ENCODE results near the gene COL12A1. TPM values are rescaled to one million over a fixed set of nuclear protein-coding genes. Genes with fewer than 3 reads are reported as not detected.

COL12A1 gene
- polyA plus RNA-seq, 1 donor (not counting 4 experiments of a cell fraction or from before 2014, with no cell fraction given), result 96.9 TPM

DNA sequence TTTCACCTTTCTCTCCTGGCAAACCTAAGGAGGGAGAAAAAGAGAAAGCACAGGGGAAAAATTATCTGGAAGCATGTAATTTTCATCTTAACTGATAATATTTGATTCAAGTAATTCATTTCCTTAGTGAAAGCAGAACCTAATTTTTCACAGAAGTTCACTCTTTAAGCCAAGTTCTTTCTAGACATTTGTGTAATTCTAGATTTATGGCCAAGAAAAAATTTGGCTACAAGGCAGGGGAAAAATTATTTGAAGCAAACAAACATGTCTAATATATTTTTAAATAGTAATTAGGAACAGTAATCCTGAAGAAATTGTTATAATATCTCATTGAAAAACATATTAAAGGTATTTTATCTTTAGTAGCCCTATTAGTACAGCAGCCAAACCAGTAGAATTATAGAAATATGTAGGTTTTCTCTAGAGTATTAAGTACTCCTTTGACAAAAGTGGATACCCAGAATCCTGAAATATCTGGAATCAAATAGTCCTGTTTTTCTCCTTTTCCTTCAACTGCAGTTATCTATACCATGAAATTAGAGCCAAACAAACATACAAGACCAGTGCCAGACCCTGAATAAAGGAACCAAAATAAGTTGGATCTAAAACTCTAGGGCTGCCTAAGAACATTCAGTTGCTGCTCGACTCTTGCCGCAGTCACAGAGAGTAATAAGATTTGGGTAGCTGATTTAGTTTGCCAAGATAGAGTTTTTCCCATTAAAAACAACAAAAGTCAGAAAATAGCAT is 116.5 kb downstream of the COL12A1 start:
- no peaks in the 10 kb centered on the region for H4K20me1 ChIP-seq (ENCODE audit: control insufficient read depth, extremely low read depth, insufficient read depth, low read length)
- H3K9me3 ChIP-seq (ENCODE audit: control insufficient read depth, low read depth, low read length), result no peaks in the 10 kb centered on the region
- no peak overlapping the region for H3K4me2 ChIP-seq (ENCODE audit: control insufficient read depth, extremely low read depth, insufficient read depth, low read depth, low read length)
- DNase-seq (ENCODE audit: low read depth, low spot score) (no peak), FAIRE-seq (no peak)
- no peaks in the 10 kb centered on the region for H3K9me1 ChIP-seq (ENCODE audit: control insufficient read depth, extremely low read depth, insufficient read depth, low read length)
- H3K36me3 ChIP-seq (ENCODE audit: control insufficient read depth in 2 of 2, extremely low read depth in 1 of 2, insufficient read depth in 2 of 2, low read length in 2 of 2), result peaks cover 9 to 12% of the 10 kb centered on the region in 2 experiments
- H3K4me3 ChIP-seq (ENCODE audit: control insufficient read depth in 2 of 3, extremely low read depth in 1 of 3, insufficient read depth in 2 of 3, low read depth in 1 of 3, low read length in 3 of 3), result no peak overlapping the region
- no peak overlapping the region for H3K9ac ChIP-seq (ENCODE audit: control insufficient read depth, extremely low read depth, insufficient read depth, low read length)
- no peak for TF ChIP-seq EZH2 (IDR thresholded peaks at IDR 0.05; ENCODE audit: low read length)
- no peak for TF ChIP-seq CTCF (optimal IDR thresholded peaks at IDR 0.05 in 1 of 3, IDR thresholded peaks at IDR 0.05 in 1 of 3, conservative IDR thresholded peaks at IDR 0.05 in 1 of 3; ENCODE audit: extremely low read depth in 1 of 3, insufficient read depth in 2 of 3, low read length in 3 of 3)
- H3K4me1 ChIP-seq (ENCODE audit: control insufficient read depth, extremely low read depth, insufficient read depth, low read length), result peaks cover 7% of the 10 kb centered on the region
- no peaks in the 10 kb centered on the region for H3K27me3 ChIP-seq (ENCODE audit: control insufficient read depth, extremely low read depth, insufficient read depth, low read length)
- H2AFZ ChIP-seq (ENCODE audit: control insufficient read depth, low read length), result no peak overlapping the region
- dilution Hi-C loops (cut with MboI; ENCODE audit: extremely low pct_ligation_motif_present, low sequenced_read_pairs), result no loop called here
- no peaks in the 10 kb centered on the region for H3K79me2 ChIP-seq (ENCODE audit: control insufficient read depth, insufficient read depth, low read length)
- no peak overlapping the region for H3K27ac ChIP-seq (ENCODE audit: control insufficient read depth, insufficient read depth, low read length)

DNA sequence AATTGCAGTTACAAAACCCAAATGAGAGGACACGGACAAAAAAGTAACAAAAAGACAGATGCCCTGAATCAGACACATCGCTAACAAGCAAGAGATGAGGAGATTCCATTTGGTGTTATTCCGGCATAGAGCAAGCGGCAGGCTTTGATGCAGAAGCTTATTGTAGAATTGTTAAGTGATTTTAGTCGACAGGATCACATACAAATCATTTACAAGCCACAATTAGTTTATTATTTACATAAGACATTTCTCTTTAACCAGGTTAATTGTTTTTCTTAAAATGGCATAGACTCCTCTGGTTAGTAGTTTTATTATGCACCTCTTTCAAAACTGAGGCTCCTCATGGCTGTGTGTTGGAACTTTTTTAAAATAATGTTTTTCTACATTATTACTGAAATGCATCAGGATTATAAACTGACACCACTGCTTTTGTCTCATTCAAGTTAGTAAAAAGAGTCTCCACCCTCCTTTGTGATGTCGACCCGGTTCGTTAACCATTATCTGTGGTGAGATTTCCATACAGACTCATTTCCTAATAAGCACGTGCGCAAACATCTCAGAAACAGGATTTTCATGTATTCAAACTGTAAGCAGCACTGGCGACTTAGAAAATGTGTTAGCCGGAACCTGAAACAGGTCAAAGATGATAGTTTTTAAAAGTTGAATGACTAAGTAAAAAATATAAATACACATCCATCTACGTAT is 119.8 kb downstream of the COL12A1 start:
- no peak for TF ChIP-seq CTCF (optimal IDR thresholded peaks at IDR 0.05 in 1 of 3, IDR thresholded peaks at IDR 0.05 in 1 of 3, conservative IDR thresholded peaks at IDR 0.05 in 1 of 3; ENCODE audit: extremely low read depth in 1 of 3, insufficient read depth in 2 of 3, low read length in 3 of 3)
- TF ChIP-seq EZH2 (IDR thresholded peaks at IDR 0.05; ENCODE audit: low read length), result no peak
- H3K27me3 ChIP-seq (ENCODE audit: control insufficient read depth, extremely low read depth, insufficient read depth, low read length), result no peaks in the 10 kb centered on the region
- H3K79me2 ChIP-seq (ENCODE audit: control insufficient read depth, insufficient read depth, low read length), result no peaks in the 10 kb centered on the region
- no peak overlapping the region for H3K9ac ChIP-seq (ENCODE audit: control insufficient read depth, extremely low read depth, insufficient read depth, low read length)
- H3K4me3 ChIP-seq (ENCODE audit: control insufficient read depth in 2 of 3, extremely low read depth in 1 of 3, insufficient read depth in 2 of 3, low read depth in 1 of 3, low read length in 3 of 3), result no peak overlapping the region
- dilution Hi-C loops (cut with MboI; ENCODE audit: extremely low pct_ligation_motif_present, low sequenced_read_pairs), result no loop called here
- H3K9me1 ChIP-seq (ENCODE audit: control insufficient read depth, extremely low read depth, insufficient read depth, low read length), result no peaks in the 10 kb centered on the region
- H4K20me1 ChIP-seq (ENCODE audit: control insufficient read depth, extremely low read depth, insufficient read depth, low read length), result no peaks in the 10 kb centered on the region
- H3K4me2 ChIP-seq (ENCODE audit: control insufficient read depth, extremely low read depth, insufficient read depth, low read depth, low read length), result no peak overlapping the region
- peaks cover 7% of the 10 kb centered on the region for H3K4me1 ChIP-seq (ENCODE audit: control insufficient read depth, extremely low read depth, insufficient read depth, low read length)
- no peak overlapping the region for H2AFZ ChIP-seq (ENCODE audit: control insufficient read depth, low read length)
- H3K9me3 ChIP-seq (ENCODE audit: control insufficient read depth, low read depth, low read length), result no peaks in the 10 kb centered on the region
- H3K27ac ChIP-seq (ENCODE audit: control insufficient read depth, insufficient read depth, low read length), result no peak overlapping the region
- FAIRE-seq (no peak), DNase-seq (ENCODE audit: low read depth, low spot score) (no peak)
- peaks cover 9 to 12% of the 10 kb centered on the region in 2 experiments for H3K36me3 ChIP-seq (ENCODE audit: control insufficient read depth in 2 of 2, extremely low read depth in 1 of 2, insufficient read depth in 2 of 2, low read length in 2 of 2)

All from keratinocyte (primary cell).